Keratinocyte (primary cell): Measurements from ENCODE around the gene AFDN. TPM values are rescaled to one million over a fixed set of nuclear protein-coding genes. Genes with fewer than 3 reads are reported as not detected.

Experiments used
- DNase-seq: peaks from one replicate; pipeline ENCODE4 v3.0.0-alpha.2; 2011; ENCODE audit warnings: low read depth, missing footprints, low spot score
- FAIRE-seq: peaks from 2 replicates; lab custom pipeline; 2011; peaks lifted over from hg19 to GRCh38; lab: Jason Lieb, UNC
- H2AFZ ChIP-seq: 2 replicates; pipeline ENCODE4 v1.6.0; 2012; ENCODE audit warnings: low read length, control low read depth, inconsistent platforms; ENCODE audit not compliant: control insufficient read depth
- H3K27ac ChIP-seq: 2 replicates; pipeline ENCODE4 v1.5.1; 2011; ENCODE audit warnings: low read length; ENCODE audit not compliant: control insufficient read depth, insufficient read depth
- H3K27me3 ChIP-seq: 3 replicates; pipeline ENCODE4 v1.6.0; 2011; ENCODE audit warnings: low read length; ENCODE audit not compliant: control insufficient read depth, insufficient read depth; ENCODE audit errors: extremely low read depth
- H3K36me3 ChIP-seq, 2 experiments: 2 replicates in 1 of 2; 3 replicates in 1 of 2; pipeline ENCODE4 v1.5.1; 2011; ENCODE audit warnings: low read length in 2 of 2, mild to moderate bottlenecking in 1 of 2; ENCODE audit not compliant: control insufficient read depth in 2 of 2, insufficient read depth in 2 of 2; ENCODE audit errors: extremely low read depth in 1 of 2
- H3K4me1 ChIP-seq: 3 replicates; pipeline ENCODE4 v1.5.1; 2011; ENCODE audit warnings: low read length; ENCODE audit not compliant: control insufficient read depth, insufficient read depth; ENCODE audit errors: extremely low read depth
- H3K4me2 ChIP-seq: 3 replicates; pipeline ENCODE4 v1.6.0; 2011; ENCODE audit warnings: low read depth, low read length; ENCODE audit not compliant: control insufficient read depth, insufficient read depth; ENCODE audit errors: extremely low read depth
- H3K4me3 ChIP-seq, 3 experiments: fragments of 200-600 bp in 1 of 3; sonication (generic) in 1 of 3; 2 replicates in 2 of 3; 3 replicates in 1 of 3; pipeline ENCODE4 v1.5.1; 2011 to 2016; ENCODE audit warnings: low read length in 3 of 3, mild to moderate bottlenecking in 3 of 3, control low read depth in 2 of 3, inconsistent platforms in 1 of 3, low read depth in 1 of 3, mixed read lengths in 1 of 3, mixed run types in 1 of 3, moderate library complexity in 1 of 3; ENCODE audit not compliant: control insufficient read depth in 2 of 3, insufficient read depth in 2 of 3; ENCODE audit errors: extremely low read depth in 1 of 3
- H3K79me2 ChIP-seq: 2 replicates; pipeline ENCODE4 v1.6.0; 2012; ENCODE audit warnings: low read length; ENCODE audit not compliant: control insufficient read depth, insufficient read depth
- H3K9ac ChIP-seq: 3 replicates; pipeline ENCODE4 v1.6.0; 2011; ENCODE audit warnings: low read length; ENCODE audit not compliant: control insufficient read depth, insufficient read depth; ENCODE audit errors: extremely low read depth
- H3K9me1 ChIP-seq: 3 replicates; pipeline ENCODE4 v1.6.0; 2011; ENCODE audit warnings: low read length; ENCODE audit not compliant: control insufficient read depth, insufficient read depth; ENCODE audit errors: extremely low read depth
- H3K9me3 ChIP-seq: 2 replicates; pipeline ENCODE4 v1.5.1; 2012; ENCODE audit warnings: low read depth, low read length; ENCODE audit not compliant: control insufficient read depth
- H4K20me1 ChIP-seq: 3 replicates; pipeline ENCODE4 v1.6.0; 2011; ENCODE audit warnings: low read length; ENCODE audit not compliant: control insufficient read depth, insufficient read depth; ENCODE audit errors: extremely low read depth
- CTCF ChIP-seq, 3 experiments: IDR thresholded peaks in 1 of 3; conservative IDR thresholded peaks in 1 of 3; optimal IDR thresholded peaks in 1 of 3; 2 replicates in 2 of 3; 3 replicates in 1 of 3; pipeline versions ENCODE3 to v1.5.1; 2011; ENCODE audit warnings: low read length in 3 of 3, mild to moderate bottlenecking in 3 of 3, moderate library complexity in 2 of 3, control low read depth in 1 of 3, inconsistent platforms in 1 of 3; ENCODE audit not compliant: insufficient read depth in 2 of 3; ENCODE audit errors: extremely low read depth in 1 of 3
- EZH2 ChIP-seq: IDR thresholded peaks from one replicate; pipeline ENCODE4 v1.6.1; 2012; ENCODE audit warnings: inconsistent platforms, mild to moderate bottlenecking, low read length, moderate library complexity
- dilution Hi-C: fragments of 300-500 bp; cut with MboI; formaldehyde crosslinking; loops from one replicate; pipeline ENCODE4 v1.7.0; 2020; ENCODE audit warnings: low sequenced_read_pairs; ENCODE audit not compliant: extremely low pct_ligation_motif_present
- polyA plus RNA-seq, 5 experiments: library from polyadenylated mRNA; depleted of rRNA in 3 of 5; stranded (reverse) in 3 of 5; stranded (forward) in 1 of 5; unstranded in 1 of 5; fragments of >200 nt; gene quantifications; 1 replicate in 1 of 5; 2 replicates in 3 of 5; 3 replicates in 1 of 5; pipeline versions ENCODE4 v1.2.1 to v1.2.3, GENCODE V29; 2011 to 2012; ENCODE audit warnings: missing spikeins in 2 of 5, low read depth in 1 of 5, low replicate concordance in 1 of 5

AFDN gene
- polyA plus RNA-seq, 1 donor (not counting 4 experiments of a cell fraction or from before 2014, with no cell fraction given), result 46.5 TPM

- Histone ChIP-seq H3K79me2 (no peaks in the 10 kb centered on the region), H3K4me2 (no peak overlapping the region), H3K9ac (no peak overlapping the region), H3K4me1 (no peaks in the 10 kb centered on the region), H4K20me1 (peaks cover 3% of the 10 kb centered on the region), H3K9me1 (no peaks in the 10 kb centered on the region), H3K27ac (no peak overlapping the region), H3K4me3 (no peak overlapping the region), H3K36me3 (peaks cover 12 to 19% of the 10 kb centered on the region in 2 experiments), H3K27me3 (no peaks in the 10 kb centered on the region), H3K9me3 (no peaks in the 10 kb centered on the region), H2AFZ (no peak overlapping the region)
- no peak for FAIRE-seq
- TF ChIP-seq EZH2 (no peak), CTCF (optimal IDR thresholded peaks at IDR 0.05 in 1 of 3, IDR thresholded peaks at IDR 0.05 in 1 of 3, conservative IDR thresholded peaks at IDR 0.05 in 1 of 3; ENCODE audit: extremely low read depth in 1 of 3, insufficient read depth in 2 of 3, low read length in 3 of 3) (no peak)
- dilution Hi-C loops, result no loop called here
- no peak for DNase-seq
Observed at GRCh38 chr6:167972193-167972592, 145.5 kb downstream of the AFDN start.

- no peak overlapping the region for H3K4me3 ChIP-seq
- H3K4me1 ChIP-seq, result no peaks in the 10 kb centered on the region
- H3K9me1 ChIP-seq, result no peaks in the 10 kb centered on the region
- TF ChIP-seq EZH2 (no peak), CTCF (optimal IDR thresholded peaks at IDR 0.05 in 1 of 3, IDR thresholded peaks at IDR 0.05 in 1 of 3, conservative IDR thresholded peaks at IDR 0.05 in 1 of 3; ENCODE audit: extremely low read depth in 1 of 3, insufficient read depth in 2 of 3, low read length in 3 of 3) (no peak)
- dilution Hi-C loops, result no loop called here
- H3K79me2 ChIP-seq, result no peaks in the 10 kb centered on the region
- no peaks in the 10 kb centered on the region for H3K27me3 ChIP-seq
- DNase-seq (no peak), FAIRE-seq (no peak)
- no peak overlapping the region for H3K4me2 ChIP-seq
- H4K20me1 ChIP-seq, result no peaks in the 10 kb centered on the region
- no peak overlapping the region for H2AFZ ChIP-seq
- no peaks in the 10 kb centered on the region for H3K9me3 ChIP-seq
- peaks cover 7 to 15% of the 10 kb centered on the region in 2 experiments for H3K36me3 ChIP-seq
- no peak overlapping the region for H3K9ac ChIP-seq
- no peak overlapping the region for H3K27ac ChIP-seq
Observed at GRCh38 chr6:167973148-167973885, 146.6 kb downstream of the AFDN start.
